SK-MEL-5 (cell line): ENCODE data around the gene COL20A1. TPM values are rescaled to one million over a fixed set of nuclear protein-coding genes. Genes with fewer than 3 reads are reported as not detected.
"Not testable (repeated sequence)": the region's sequence is repeated elsewhere in the genome, so short reads cannot be mapped to it uniquely, and the experiment has no call there.

Experiments
- DNase-seq: peaks from one replicate; pipeline ENCODE4 v3.0.0-alpha.2; 2016; ENCODE audit warnings: low read depth, low spot score
- in situ Hi-C: cut with HindIII; loops from 2 replicates; pipeline ENCODE4 v1.10.0; 2016; ENCODE audit warnings: low sequenced_read_pairs, high pct_unique_total_duplicates, low pct_unique_long_range_greater_than_20kb
- total RNA-seq: library from RNA; depleted of rRNA; stranded (reverse); fragments of >200 nt; shearing (Covaris generic); gene quantifications from 2 replicates; pipeline ENCODE4 v1.2.3, GENCODE V29; 2014

Gene COL20A1
- total RNA-seq, 1 experiment from 2014 or later = not detected

GRCh38 chr20:63332488-63333240 lies 39.7 kb downstream of the COL20A1 start:
- DNase-seq = no peak
- in situ Hi-C loops = no loop called here

- no peak for DNase-seq
- in situ Hi-C loops = no loop called here
Observed at GRCh38 chr20:63333241-63333836, 40.4 kb downstream of the COL20A1 start.

DNA sequence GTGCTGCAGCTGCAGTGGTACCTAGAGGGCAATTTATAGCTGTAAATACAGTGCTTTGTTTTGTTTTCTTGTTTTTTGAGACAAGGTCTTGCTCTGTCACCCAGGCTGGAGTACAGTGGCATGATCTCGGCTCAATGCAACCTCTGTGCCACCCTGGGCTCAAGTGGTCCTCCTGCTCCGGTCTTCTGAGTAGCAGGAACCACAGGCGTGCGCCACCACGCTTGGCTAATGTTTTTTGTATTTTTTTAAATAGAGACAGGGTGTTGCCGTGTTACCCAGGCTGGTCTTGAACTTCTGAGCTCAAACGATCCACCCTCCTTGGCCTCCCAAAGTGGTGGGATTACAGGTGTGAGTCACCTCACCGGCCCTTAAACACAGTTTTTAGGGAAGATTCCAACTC lies 41.4 kb downstream of the COL20A1 start:
- in situ Hi-C loops = no loop called here
- DNase-seq = no peak

DNA sequence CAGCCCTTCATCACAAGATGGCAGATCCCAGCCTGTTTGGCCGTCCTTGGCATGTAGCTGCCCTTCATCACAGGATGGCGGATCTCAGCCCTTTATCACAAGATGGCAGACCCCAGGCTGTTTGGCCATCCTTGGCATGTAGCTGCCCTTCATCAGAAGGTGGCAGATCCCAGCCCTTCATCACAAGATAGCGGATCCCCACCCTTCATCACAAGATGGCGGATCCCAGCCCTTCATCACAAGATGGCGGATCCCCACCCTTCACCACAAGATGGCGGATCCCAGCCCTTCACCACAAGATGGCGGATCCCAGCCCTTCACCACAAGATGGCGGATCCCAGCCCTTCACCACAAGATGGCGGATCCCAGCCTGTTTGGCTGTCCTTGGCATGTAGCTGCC lies 42.1 kb downstream of the COL20A1 start:
- DNase-seq, in situ Hi-C loops: not testable (repeated sequence)

DNA sequence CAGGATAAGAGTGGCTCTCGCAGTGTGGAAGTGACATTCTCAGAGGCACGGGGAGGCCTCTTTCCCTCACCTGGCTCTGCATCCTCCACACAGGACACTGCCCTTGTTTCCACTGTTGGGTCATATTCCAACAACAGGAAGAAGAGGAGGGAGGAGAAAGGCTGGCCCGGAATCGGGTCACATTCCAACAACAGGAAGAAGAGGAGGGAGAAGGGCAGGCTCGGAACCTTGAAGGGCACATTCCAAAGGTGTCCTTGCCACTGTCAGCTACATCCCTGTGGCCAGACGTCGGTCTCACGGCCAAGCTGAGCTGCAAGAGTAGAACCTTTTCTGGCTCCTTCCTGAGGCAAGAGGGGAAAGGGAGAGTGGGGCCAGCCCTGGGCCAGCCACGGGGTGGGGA lies 42.7 kb downstream of the COL20A1 start:
- in situ Hi-C loops = no loop called here

GRCh38 chr20:63336232-63336752 lies 43.3 kb downstream of the COL20A1 start:
- in situ Hi-C loops = no loop called here
- DNase-seq = no peak

More for the DNA sequence above, 42.7 kb downstream of the COL20A1 start:
- no peak for DNase-seq

DNA sequence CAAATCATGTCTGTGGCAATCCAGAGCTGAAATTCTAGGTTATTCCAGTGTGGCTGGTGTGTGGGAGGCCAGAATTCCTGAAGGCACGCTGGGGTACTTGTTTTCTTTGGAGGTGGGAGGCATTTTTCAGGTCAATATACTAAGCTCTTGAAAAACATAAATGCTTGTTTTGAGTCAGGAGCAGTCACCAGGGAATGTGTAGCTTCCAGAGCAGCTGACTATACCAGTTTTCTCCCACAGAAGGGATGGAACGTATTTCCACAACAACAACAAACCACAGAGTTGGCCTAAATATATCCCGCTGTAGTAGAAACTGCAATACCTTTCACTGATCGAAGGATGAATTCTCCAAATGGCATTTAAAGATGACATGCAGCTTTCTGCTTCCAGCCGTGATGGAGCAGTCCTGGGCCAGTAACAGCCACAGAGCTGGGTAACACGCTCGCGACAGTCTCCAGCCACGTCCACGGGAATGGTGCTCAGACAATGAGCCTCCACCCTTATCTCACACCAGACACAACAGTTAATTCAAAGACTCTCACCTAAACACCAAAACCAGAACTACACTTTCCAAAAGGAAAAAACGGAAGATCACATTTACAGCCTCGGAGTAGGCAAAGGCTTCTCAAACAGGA lies 44.9 kb downstream of the COL20A1 start:
- DNase-seq = no peak
- in situ Hi-C loops = no loop called here

- in situ Hi-C loops, DNase-seq: not testable (repeated sequence)
Observed at GRCh38 chr20:63339154-63340094, 46.4 kb downstream of the COL20A1 start.

GRCh38 chr20:63340158-63340688 lies 47.2 kb downstream of the COL20A1 start:
- in situ Hi-C loops, DNase-seq: not testable (repeated sequence)

DNA sequence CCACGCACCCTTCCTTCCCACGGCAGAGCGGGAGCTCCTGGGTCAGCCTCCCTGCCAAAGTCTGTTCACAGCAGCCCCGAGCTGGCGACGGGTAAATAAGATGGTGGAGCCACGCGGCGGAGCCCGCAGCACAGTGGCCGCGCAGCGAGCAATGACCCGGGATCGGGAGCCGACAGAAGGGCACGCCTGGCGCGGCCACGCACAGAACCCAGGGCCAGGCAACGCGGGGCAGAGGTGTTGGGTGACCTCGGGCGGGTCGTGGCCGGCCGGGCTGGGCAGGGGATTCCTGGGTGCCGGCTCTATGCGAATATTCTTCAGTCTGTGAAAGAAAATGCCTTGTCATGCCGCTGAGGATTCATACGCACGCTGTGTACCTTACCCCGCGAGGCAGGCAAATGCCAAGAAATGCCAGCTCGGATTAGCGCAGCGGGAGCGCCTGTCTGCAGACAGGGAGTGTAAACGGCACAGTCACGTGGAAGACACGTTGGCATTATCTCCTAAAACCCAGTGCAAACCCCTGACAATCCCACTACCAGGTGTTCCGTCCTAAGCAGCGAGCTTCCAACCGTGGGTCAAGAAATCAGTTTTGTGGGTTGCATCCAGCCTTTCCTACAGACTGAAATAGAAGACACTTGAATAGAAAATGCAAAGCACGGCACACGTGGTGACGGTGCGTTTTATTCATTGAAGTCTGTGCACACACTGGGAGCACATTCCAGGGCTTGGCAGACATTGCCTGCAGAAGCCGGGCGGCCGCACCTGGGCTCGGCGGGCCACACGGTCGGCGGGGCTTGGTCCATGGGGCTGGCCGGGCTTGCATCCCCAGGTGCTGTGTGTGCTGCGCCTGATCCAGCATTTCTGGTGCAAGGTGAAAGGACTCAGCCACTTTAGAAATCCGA lies 49.8 kb downstream of the COL20A1 start:
- no peak for DNase-seq
- in situ Hi-C loops = no loop called here

DNA sequence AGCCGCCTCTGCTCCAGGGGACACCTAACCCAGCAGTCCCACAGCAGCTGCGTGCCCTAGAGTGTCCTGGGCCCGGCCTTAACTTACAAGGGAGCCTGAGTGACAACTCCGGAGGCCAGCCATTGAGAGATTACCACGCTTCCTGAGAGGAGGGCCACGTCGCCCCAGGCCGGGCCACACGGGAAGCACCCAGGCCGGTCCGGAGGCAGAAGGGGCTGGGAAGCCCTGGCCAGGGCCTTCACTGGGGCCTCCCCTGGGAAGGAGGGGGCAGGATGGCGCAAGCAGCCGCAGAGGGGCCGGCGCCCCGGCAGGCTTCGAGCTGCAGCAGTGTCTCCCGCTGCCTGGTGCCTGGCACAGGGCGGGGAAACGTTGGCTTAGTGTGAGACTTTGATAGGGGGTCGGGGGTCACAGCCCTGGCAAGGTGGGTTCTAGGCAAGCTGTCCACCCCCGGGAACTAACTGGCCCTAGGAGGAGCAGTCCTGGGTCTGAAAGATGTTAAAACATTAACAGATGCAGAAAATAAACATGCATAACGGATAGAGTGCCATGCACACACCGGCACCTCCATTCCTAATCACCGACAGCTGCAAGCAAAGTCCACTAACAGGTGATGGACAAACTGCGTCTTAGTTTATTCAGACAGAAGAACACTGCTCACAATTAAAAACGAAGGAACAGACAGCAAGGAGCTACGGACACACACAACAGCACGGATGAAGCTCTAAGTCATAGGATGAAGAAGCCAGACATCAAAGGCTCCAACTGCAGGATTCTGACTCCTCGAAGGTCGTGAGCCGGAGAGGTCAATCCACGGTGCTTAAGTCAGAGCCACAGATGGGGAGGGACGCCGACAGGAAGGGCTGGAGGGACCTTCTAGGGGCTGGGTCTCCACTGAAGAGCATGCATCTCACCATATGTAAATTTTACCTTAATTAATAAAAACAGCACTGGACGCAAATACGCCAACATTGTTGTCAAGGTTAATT lies 50.8 kb downstream of the COL20A1 start:
- in situ Hi-C loops = no loop called here
- no peak for DNase-seq

DNA sequence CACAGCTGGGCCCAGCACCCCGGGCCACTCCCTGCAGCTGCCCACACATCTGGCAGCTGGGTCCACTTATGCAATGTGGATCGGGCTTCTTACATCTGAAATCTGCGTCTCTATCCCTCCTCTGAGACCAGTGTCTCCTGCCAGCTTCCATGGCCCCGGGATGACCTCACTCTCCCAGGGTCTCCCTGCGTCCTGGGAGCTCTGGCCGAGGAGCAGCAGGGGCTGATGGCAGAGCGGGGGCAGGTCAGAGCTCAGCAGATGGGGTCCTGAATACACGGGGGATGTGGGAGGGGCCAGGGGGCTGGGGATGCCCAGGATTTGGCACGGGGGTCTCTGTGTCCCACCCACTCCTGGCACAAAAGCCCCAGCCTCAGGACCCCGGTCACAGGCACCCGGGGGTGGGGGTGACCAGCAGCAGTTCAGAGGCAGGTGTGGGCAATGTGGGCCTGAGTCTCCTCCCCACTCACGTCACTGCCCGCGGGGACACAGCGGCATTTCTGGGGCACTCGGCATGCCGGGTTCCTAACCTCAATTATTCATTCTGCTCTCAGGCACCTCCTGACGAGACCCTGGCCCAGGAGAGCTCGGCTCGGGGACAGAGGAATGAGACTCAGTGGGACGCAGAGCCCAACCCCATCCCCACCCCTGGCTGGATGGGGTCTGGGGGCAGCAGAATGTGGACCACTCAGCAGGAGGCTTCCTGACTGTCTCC lies 51.8 kb downstream of the COL20A1 start:
- no peak for DNase-seq
- in situ Hi-C loops = no loop called here

DNA sequence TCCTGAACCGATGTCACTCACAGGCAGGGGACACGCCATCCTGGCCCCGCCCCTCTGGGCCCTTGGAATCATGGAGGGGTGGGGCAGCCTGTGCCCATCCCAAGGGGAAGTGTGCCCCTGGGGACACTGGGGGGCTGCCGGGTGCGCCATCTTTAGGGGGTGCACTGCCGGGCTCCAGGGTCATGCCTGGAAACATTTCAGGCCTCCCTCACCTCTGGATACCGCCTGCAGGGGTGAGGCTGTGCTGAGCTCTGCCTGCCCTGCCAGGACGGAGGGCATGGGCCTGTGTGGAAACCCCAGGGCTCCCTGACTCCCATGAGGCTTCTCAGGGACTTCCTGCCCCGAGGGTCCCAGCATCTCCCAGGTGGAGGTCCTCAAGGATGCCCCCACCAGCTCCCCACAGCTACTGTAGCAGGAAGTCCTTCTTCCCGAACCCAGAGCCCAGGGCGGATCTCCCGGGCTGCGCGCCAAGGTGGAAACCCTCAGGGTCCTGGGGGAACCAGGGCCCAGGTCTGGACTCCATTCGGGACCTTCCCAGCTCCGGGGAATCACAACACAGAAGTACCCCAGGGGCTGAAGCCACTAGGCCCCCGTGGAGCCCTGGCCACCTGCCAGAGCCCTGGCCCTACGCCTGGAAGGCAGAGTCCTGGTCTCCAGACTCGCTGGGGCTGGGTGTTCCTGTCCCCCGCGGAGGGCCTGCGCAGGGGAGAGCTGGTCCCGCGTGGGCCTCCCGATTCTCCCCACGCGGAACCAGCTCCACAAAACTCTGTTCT lies 52.5 kb downstream of the COL20A1 start:
- in situ Hi-C loops = no loop called here
- no peak for DNase-seq
